ENCODE measurements around the gene ACOT8. TPM values are rescaled to one million over a fixed set of nuclear protein-coding genes. Genes with fewer than 3 reads are reported as not detected.
"Not testable (repeated sequence)": the region's sequence is repeated elsewhere in the genome, so short reads cannot be mapped to it uniquely, and the experiment has no call there.

Gene ACOT8
- total RNA-seq, 1 donor from 2014 or later = 29.4 TPM

DNA sequence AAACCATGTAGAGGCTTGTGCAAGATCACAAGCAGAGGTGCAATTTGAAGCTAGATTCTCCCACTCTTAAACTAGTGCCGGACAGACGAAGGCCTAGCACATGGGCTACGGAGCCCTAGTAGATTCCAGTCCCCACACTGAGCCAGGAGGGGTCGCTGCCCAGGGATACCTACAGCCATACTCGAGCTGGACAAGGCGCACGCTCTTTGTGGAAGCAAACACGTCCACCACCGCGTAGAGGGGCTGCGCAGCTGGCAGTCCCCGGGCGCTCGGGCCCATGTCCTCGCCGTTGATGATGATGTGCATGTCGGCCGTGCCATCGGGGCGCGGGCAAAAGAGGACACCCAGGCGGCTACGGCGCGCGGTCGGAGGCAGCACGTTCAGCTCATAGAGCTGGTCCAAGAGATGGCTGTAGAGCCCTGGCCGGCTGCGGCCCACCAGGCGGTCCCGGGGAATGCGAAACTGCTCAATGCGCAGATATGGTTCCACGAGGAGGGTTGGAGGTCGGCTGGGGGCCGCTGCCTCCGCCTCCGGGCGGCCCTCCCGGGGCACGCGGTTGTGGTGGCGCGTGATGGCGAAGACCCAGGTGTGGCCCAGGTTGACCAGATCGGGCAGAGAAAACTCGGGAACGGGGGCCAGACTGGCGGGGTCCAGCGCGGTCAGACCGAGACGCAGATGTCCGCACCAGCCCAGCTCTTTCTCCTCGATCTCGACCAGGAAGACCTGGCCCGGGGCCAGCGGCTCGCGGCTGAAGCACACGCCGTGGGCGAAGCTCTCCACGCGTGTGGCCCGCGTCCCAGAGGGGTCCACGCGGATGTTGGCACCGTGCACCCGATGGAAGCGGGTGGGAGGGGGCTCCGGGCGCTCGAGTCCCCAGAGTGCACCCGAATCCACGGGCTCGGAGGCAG, 33.1 kb upstream of the ACOT8 start:
- ATAC-seq = peak; percentile 79
- peak; percentile 92 for DNase-seq (ENCODE audit: missing footprints)

DNA sequence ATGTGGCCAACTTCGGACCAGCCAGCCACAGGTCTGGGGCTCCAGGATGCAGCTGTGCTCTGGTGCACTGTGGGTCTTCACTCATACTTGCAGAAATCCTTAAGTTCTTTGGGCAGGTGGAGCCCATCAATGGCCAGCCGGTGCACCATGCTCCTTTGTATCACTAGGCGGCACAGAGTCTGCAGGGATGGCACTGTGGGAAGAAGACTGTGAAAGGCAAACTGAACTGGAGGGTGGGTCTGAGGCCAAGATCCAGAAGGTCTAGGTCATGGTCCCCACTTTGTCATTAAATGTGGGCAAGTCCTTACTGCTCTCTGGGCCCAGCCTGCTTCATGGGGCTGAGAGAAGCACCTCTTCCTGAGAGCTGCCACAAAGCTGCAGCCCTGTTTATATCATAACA, 31.5 kb upstream of the ACOT8 start:
- DNase-seq (ENCODE audit: missing footprints) (no peak), ATAC-seq (no peak)
- intact Hi-C loops (cut with DNase I) = no loop called here

More for the DNA sequence above, 33.1 kb upstream of the ACOT8 start:
- intact Hi-C loops (cut with DNase I) = loop anchor here (1.0 to 2.0 kb wide), 2 partner anchors 45 to 80 kb away; no protein-coding TSS in a partner anchor

DNA sequence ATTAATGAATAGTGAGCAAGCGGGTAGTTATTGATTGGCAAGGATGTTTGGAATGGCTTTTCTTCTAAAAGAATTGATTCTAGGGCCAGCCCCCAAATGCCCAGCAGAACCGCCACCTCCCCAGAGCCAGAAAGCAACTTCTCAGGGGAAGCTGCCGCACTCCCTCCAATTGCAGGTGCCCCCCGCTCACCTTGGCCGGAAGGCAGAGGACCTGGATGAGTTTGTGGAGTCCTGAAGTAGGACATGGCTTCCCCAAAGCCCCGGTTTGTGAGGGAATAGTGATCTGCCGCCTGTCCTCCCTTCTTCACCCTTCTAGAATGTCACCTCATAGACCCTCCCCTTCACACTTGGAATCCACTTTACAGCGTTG, 30.1 kb upstream of the ACOT8 start, which contains the start of gene SPATA25:
Gene SPATA25 (minus strand): TSS at position 277 of the 370 bp plus-strand sequence. CDS start 32 bp downstream, at position 245.
- intact Hi-C loops (cut with DNase I) = no loop called here
- ATAC-seq (no peak), DNase-seq (ENCODE audit: missing footprints) (no peak)

DNA sequence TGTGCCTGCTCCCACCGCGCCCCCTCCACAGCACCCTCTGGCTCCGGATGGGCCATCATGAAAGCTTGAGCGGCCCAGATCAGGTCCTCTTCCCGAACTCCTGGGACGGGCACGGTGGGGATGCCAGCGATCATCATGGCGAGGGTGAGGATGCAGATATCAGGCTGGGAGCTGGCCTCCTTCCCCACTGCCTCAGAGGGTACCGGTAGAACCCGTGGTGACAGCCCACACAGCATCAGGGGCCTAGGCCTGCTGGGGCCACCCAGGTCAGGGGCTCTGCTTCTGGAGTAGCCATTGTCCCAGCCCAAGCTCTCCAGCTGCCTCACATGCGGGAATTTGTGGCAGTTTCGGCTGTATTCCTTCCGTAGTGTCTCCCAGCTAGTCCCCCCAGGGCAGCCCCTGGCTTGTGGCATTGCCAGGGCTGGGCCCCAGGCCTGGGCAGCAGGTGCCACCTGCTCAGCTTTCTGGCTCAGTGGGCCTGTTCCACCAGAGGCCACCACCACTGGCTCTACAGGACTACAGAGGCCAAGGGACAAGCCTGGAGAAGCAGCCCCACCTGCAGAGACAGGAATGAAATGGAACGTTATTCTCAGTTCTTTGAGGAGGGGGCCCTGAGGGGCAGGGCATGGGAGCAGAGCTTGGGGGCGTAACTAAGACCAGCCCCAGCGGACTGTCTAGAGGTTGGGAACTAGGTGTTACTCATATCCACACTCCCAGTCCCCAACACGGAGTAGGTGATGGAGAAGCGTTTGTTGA, 29.6 kb upstream of the ACOT8 start:
- intact Hi-C loops (cut with DNase I) = no loop called here
- ATAC-seq = no peak
- DNase-seq (ENCODE audit: missing footprints) = no peak

DNA sequence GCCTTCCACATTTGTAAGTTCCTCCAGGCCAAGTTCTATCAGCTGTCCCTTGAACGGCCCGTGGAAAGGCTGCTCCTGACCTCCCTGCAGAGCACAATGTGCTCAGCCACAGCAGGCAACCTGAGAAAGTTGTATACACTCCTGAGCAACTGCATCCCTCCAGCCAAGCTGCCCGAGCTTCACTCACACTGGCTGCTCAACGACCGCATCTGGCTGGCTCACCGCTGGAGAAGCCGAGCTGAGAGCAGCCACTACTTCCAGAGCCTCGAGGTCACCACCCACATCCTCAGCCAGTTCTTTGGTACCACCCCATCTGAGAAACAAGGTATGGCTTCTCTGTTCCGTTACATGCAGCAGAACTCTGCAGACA, 25.9 kb upstream of the ACOT8 start:
- ATAC-seq (no peak), DNase-seq (ENCODE audit: missing footprints) (no peak)
- intact Hi-C loops (cut with DNase I) = no loop called here

DNA sequence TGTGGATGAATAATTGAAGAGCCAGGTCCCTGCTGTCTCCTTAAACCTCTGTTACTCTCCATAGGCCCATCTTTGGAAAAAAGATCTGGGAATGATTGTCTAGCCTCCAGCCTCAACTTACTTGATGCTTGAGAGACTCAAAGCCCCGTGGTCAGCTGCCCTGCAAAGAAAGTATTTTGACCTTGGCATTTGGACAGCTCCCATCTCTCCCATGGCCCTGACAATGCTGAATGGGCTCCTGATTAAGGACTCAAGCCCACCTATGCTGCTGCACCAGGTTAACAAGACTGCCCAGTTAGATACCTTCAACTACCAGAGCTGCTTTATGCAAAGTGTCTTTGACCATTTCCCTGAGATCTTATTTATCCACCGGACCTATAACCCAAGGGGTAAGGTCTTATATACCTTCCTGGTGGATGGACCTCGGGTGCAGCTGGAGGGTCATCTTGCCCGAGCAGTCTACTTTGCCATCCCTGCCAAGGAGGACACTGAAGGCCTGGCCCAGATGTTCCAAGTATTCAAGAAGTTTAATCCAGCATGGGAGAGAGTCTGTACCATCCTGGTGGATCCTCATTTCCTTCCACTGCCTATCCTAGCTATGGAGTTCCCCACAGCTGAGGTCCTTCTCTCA, 25.4 kb upstream of the ACOT8 start:
- DNase-seq (ENCODE audit: missing footprints) (no peak), ATAC-seq (no peak)
- intact Hi-C loops (cut with DNase I) = no loop called here

DNA sequence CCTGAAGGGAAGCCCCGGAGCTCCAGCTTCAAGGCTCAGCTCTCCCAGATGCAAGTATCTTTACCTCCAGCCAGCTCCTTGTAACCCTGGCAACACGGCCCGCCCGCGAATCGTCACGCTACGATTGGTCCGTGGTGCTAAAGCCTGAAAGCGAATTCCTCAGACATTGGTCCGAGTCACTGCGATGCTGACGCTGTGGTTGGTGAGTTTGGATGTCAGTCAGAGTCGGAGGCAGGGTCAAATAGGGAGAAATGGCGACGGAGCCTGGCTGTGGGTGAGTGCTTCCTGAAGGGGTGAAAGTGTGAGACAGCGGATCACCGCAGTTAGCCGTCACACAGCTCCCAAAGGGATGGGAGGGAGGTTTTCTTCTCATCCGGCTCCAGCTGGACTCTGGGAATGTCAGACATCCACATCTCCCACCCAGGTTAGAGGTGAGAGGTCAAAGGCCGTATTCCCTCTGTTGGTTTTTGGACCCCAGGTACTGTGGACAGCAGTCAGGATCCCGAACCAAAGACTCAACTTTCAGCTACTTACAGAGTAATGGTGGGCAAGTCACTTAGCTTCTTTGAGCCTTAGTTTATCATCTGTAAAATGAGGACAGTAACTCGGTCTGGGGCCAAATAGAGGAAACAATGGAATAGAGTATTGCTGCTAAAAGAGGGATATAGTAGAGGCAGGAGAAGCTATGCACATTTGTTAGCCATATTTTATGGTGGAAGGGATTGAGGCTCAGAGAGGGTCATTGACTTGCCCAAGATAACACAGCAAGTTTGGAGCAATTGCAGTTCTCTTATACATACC, 24.0 kb upstream of the ACOT8 start, which contains the start of gene ZSWIM1:
Gene ZSWIM1 (plus strand): TSS at position 240 of the 801 bp plus-strand sequence. CDS start 1,366 bp downstream, outside the sequence.
- ATAC-seq (peak; percentile 96), DNase-seq (ENCODE audit: missing footprints) (peak; percentile 99)
- intact Hi-C loops (cut with DNase I) = loop anchor here (2.0 kb wide), 1 partner anchor 46 kb away; no protein-coding TSS in a partner anchor

DNA sequence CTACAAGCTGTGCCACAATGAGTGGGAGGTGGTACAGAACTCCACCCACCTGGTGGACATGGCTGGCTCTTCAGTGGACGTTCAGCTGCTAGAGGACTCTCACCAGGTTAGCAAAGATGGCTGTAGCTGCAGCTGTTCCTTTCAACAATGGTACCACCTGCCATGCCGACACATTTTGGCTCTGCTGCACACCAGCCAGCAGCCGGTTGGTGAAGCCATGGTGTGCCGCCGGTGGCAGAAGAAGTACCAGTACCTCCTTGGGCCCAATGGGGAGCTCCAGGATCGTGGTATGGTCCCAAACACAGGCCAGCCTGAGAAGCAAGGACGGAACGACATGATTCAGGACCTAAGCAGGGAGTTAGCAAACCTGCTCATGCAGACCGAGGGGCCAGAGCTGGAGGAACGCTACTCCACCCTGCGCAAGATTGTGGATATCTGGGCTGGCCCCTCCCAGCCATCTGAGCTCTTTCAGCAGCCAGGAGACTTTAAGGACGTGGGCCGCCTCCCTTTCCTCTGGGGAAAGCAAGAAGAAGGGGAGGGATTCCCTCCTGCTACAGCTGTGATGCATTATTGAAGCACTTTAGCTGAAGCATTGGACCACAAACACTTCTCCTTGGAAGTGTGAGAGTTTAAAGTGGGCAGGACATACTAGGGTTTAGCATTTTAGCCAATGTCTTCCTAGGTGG, 21.0 kb upstream of the ACOT8 start:
- intact Hi-C loops (cut with DNase I) = no loop called here
- DNase-seq (ENCODE audit: missing footprints) (no peak), ATAC-seq (peak; percentile 46)

DNA sequence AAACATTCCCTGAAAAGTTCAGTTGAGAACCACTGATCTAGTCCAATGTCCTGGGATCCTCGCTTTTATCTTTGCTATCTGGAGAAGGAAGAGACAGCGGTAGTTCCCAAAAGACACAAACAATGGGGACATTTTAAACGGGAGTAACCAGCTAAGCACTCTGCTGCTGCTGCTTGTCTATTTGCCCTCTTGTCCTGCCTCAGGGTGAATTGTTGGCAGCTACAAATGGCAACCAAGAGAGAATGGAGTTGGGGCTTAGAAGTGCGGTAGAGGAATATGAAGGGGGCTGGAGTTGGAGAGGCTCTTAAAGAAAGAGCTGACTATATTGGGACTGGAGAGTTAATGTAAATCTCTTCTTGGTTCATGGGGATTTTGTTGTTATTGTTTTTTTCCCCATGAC, 17.4 kb upstream of the ACOT8 start:
- no peak for ATAC-seq
- intact Hi-C loops (cut with DNase I) = no loop called here
- no peak for DNase-seq (ENCODE audit: missing footprints)

DNA sequence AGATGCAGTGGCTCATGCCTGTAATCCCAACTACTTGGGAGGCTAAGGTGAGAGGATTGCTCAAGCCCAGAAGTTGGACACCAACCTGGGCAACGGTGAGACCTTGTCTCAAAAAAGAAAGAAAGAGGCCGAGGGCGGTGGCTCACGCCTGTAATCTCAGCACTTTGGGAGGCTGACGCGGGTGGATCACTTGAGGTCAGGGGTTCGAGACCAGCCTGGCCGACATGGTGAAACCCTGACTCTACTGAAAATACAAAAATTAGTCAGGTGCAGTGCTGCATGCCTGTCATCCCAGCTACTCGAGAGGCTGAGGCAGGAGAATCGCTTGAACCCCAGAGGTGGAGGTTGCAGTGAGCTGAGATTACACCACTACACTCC, 16.9 kb upstream of the ACOT8 start:
- intact Hi-C loops (cut with DNase I); DNase-seq (ENCODE audit: missing footprints): not testable (repeated sequence)

DNA sequence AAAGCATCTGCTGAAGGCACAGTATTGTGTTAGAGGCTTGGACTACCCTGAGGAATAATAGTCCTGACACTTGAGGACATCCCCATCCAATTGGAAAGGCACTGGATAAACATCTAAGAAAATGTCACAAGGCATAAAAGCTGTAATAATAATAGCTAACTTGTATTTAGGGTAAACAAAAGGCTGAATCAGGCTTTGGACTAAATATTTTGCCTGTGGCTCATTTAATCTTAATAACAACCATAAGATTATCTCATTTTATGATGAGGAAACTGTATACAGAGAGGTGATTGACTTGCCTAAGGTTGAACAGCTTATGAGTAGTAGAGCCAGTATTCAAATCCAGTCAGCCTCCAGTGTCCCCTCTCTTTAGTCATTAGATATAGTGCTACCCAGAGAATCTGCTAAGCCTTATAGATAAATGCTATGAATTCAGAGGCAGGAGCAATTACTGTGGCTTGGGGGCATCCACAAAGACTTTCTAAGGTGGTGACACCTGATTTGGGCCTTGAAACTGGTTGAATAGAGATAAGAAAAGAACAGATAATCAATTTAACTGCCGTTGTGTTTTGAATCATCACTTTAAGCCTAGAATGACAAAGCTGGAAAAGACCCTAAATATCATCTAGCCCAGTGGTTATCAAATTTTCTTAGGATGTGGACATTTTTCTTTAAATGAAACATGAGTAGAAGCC, 16.4 kb upstream of the ACOT8 start:
- no peak for DNase-seq (ENCODE audit: missing footprints)
- intact Hi-C loops (cut with DNase I) = no loop called here
- no peak for ATAC-seq

More for the DNA sequence above, 16.9 kb upstream of the ACOT8 start:
- not testable (repeated sequence) for ATAC-seq

DNA sequence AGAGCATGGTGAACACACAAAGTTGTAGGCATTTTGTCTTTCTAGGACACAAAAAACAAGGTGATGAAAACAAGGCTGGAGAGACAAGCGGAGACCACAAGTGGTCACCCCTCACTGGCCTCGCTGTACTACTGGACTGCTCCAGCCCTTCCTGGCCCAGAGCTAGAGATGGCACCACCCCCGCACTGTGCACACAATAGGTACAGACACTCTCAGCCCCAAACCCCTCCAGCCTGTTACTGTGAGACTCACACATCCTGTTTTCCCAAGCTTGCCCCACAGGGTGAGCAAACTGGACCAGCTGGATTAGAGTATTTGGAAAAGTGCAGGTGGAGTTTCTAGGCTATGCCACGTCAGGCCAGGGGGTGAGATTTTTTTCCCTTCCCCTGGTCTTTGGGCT, 15.4 kb upstream of the ACOT8 start:
- no peak for ATAC-seq
- DNase-seq (ENCODE audit: missing footprints) = peak; percentile 4
- intact Hi-C loops (cut with DNase I) = no loop called here

DNA sequence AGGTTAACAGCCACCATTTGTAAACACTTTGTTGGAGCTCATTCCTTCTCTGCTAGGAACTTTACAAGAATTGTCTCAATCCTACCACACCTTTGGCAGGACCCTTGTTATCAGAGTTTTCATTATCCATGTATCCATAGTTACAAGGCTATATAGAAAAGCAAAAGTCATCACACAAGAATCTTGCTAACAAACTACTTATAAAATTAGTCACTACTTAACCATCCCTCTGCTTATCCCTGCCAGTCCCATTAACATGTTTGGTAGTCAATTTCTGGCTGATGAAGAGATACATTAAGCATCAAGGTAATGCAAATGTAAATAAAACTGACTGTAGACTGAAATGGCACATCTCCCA, 10.6 kb upstream of the ACOT8 start:
- no peak for ATAC-seq
- DNase-seq (ENCODE audit: missing footprints) = no peak
- intact Hi-C loops (cut with DNase I) = no loop called here

DNA sequence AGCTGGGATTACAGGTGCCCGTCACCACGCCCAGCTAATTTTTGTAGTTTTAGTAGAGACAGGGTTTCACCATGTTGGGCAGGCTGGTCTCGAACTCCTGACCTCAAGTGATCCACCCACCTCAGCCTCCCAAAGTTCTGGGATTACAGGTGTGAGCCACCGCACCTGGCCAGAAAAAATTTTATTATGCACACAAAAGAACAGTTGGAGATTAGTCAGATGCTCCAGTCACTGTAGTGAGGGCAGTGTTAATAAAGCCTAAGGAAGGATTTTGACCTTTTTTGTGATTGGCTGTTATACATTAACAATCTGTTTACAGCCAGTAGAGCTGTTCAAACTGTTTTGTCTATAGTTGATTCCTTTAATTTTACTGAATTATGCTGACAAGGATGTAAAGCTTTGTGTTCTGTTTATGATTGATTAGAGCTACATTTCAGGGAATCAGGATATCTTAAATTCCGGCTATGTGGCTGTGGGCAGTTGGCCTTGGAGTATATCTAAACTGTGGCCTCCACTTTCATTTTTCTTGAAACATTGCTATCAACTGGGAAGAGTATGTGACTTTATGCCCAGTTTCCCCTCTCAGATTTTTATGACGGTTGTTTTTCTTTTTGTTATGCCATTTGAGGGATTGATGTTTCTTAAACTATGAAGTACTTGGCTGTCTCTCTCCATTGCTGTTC, 10.1 kb upstream of the ACOT8 start:
- DNase-seq (ENCODE audit: missing footprints) (no peak), ATAC-seq (no peak)
- intact Hi-C loops (cut with DNase I) = no loop called here

DNA sequence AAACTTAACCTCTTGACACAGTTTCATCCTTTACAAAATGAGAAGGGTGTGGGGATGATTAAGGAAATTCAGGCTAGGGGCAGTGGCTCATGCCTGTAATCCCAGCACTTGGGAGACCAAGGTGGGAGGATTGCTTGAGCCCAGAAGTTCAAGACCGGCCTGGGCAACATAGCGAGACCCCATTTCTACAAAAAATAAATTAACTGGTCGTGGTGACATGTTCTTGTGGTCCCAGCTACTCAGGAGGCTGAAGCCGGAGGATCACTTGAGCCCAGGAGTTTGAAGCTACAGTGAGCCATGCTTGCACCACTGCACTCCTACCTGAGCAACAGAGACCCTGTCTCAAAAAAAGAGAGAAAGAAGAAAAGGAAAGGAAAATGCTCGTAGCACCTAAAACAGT, 9.3 kb upstream of the ACOT8 start:
- no peak for ATAC-seq
- no peak for DNase-seq (ENCODE audit: missing footprints)
- intact Hi-C loops (cut with DNase I) = no loop called here

DNA sequence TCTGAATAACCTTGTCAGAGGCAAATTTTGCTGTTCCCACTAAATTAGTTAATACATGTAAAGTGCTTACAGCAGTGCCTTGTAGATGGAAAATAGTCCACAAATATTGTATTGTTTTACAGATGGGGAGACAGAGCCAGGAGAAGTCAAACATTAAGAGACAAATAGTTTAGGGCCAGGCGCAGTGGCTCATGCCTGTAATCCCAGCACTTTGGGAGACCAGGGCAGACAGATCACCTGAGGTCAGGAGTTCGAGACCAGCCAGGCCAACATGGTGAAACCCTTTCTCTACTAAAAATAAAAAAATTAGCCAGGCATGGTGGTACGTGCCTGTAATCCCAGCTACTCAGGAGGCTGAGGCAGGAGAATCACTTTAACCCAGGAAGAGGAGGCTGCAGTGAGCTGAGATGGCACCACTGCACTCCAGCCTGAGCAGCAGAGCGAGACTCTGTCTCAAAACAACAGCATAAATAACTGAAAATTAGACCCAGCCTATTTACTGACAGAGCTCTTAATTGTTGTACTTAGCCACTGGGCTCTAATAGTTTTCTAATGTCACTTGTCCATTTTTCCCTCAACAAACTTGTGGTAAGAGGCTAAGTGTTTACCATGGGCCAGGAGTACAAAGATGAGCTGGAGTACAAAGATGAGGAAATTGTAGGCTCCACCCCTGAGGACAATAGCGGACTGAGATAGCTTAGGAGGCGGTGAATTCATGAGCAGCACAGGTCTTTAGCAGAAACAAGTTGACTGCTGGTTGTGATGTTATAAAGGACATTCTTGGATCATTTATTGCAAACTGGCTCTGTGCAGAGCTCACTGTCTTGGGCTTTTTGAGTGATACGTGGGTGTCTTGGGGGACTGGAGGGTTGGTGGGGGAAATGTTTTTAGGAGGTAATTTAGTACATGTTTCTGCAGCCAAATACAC, 6.6 kb upstream of the ACOT8 start:
- ATAC-seq = no peak

More for the DNA sequence above, 6.6 kb upstream of the ACOT8 start:
- intact Hi-C loops (cut with DNase I) = no loop called here
- DNase-seq (ENCODE audit: missing footprints) = no peak

Data from Right ventricle myocardium inferior (tissue), 1 donor.